HG03342 (cell line): ENCODE data around the gene GNAO1.
"Not testable (repeated sequence)": the region's sequence is repeated elsewhere in the genome, so short reads cannot be mapped to it uniquely, and the experiment has no call there.

Experiments used
- ATAC-seq: cut with Tn5 transposase; IDR thresholded peaks from one replicate; pipeline ENCODE4 v1.9.1; 2021; ENCODE audit warnings: mild to moderate bottlenecking, moderate library complexity; ENCODE audit not compliant: unreplicated experiment

Gene GNAO1

GRCh38 chr16:56379044-56379443 is 187.8 kb downstream of the GNAO1 start:
- not testable (repeated sequence) for ATAC-seq

DNA sequence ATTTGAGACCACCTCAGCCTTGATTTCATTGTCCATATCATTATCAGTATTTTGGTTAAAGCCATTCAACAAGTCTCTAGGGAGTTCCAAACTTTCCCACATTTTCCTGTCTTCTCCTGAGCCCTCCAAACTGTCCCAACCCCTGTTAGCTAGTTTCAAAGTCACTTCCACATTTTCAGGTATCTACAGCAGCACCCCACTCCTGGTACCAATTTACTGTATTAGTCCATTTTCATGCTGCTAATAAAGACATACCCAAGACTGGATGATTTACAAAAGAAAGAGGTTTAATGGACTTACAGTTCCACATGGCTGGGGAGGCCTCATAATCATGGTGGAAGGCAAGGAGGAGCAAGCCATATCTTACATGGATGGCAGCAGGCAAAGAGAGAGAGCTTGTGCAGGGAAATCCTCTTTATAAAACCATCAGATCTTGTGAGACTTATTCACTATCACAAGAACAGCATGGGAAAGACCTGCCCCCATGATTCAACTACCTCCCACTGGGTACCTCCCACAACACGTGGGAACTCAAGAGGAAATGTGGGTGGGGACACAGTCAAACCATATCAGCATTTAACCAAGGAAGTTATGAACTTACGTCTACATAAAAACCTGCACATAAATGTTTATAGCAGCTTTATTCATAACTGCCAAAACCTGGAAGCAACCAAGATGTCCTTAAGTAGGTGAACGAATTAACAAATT is 189.6 kb downstream of the GNAO1 start:
- not testable (repeated sequence) for ATAC-seq

- ATAC-seq: no peak
These were observed 191.2 kb downstream of the GNAO1 start for GRCh38 chr16:56382459-56382858.

- no peak for ATAC-seq
These were observed 191.6 kb downstream of the GNAO1 start for GRCh38 chr16:56382901-56383355.

DNA sequence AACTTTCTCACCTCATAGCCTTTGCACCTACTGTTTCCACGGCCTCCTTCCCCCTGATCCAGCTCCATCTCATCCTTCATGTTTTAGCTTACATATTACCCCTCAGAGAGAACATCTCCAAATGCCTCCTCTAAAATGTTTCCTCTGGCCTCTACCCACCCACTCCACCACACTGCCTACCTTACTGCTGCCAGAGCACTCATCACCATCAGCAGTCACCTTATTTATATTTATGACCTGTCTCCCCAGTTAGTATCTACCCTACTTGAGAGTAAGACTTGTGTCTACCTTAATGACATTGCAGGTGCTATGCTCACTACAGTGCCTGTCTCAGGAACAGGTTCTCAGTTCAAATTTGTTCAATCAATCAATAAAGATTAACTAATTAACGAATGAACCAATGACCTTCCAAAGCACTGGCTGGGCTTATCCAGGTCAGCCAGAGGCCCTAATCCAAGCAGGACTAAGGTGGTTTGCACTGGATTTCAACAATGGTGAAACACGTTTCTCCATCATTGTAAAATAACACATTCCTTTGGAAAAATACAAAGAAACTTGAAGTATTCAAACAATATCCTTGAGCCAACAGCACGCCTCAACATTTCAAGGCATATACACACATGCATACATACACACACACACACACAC is 192.9 kb downstream of the GNAO1 start:
- ATAC-seq: no peak

DNA sequence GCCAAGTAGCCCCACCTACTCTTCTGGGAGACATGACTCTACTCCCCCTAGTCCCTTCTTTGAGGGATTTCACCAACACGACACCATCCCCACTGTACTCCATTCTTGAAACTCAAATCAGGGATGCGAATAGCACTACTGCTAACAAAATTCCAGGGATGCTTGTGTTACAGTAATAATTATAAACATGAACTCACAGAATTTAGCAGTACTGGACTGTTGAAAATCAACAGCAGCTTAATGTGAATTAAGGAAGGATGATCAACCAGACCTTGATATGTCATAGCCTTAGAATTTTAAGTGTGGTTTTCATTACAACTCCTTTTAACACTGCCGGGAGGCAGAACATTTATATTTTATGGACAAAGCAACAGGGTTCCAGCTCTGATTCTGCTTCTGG is 196.1 kb downstream of the GNAO1 start:
- no peak for ATAC-seq

- ATAC-seq: no peak
These were observed 196.9 kb downstream of the GNAO1 start for GRCh38 chr16:56388209-56388608.

GRCh38 chr16:56389554-56389953 is 198.3 kb downstream of the GNAO1 start:
- no peak for ATAC-seq

GRCh38 chr16:56396724-56397123 is 205.4 kb downstream of the GNAO1 start:
- ATAC-seq: not testable (repeated sequence)

DNA sequence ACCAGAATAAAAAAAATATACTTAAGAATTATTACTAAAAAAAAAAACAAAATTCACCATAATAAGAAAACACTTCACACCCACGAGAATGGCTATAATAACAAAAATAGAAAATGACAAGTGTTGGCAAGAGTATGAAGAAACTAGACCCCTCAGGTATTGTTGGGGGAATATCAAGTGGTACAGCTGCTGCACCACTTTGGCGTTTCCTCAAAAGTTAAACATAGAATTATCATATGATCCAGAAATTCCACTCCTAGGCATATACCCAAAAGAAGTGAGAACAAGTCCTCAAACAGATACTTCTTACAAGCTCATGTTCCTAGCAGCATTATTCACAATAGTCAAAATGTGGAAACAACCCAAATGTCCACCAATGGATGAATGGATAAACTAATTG is 207.8 kb downstream of the GNAO1 start:
- ATAC-seq: no peak

- no peak for ATAC-seq
These were observed 208.2 kb downstream of the GNAO1 start for GRCh38 chr16:56399486-56399885.

GRCh38 chr16:56400458-56400857 is 209.2 kb downstream of the GNAO1 start:
- no peak for ATAC-seq

GRCh38 chr16:56401482-56401881 is 210.2 kb downstream of the GNAO1 start:
- no peak for ATAC-seq

- ATAC-seq: no peak
These were observed 214.8 kb downstream of the GNAO1 start for GRCh38 chr16:56405977-56406672.
